ENCODE data around the gene ZC3H7B.

ZC3H7B gene

GRCh38 chr22:41357191-41357590 is 55.9 kb downstream of the ZC3H7B start:
- Histone ChIP-seq H3K36me3 (peaks cover 63% of the 10 kb centered on the region), H3K27ac (no peak overlapping the region), H3K4me3 (ENCODE audit: low read depth in 1 of 2, low read length in 1 of 2) (no peak overlapping the region), H3K27me3 (no peaks in the 10 kb centered on the region), H3K4me1 (ENCODE audit: control insufficient read depth in 1 of 2, insufficient read depth in 1 of 2, low read depth in 1 of 2, low read length in 1 of 2) (no peaks in the 10 kb centered on the region), H3K9me3 (no peaks in the 10 kb centered on the region)
- no peak for TF ChIP-seq CTCF (IDR thresholded peaks at IDR 0.05)

GRCh38 chr22:41358927-41359326 is 57.6 kb downstream of the ZC3H7B start:
- no peak for TF ChIP-seq CTCF (IDR thresholded peaks at IDR 0.05)
- Histone ChIP-seq H3K27me3 (no peaks in the 10 kb centered on the region), H3K4me1 (ENCODE audit: control insufficient read depth in 1 of 2, insufficient read depth in 1 of 2, low read depth in 1 of 2, low read length in 1 of 2) (no peaks in the 10 kb centered on the region), H3K9me3 (no peaks in the 10 kb centered on the region), H3K27ac (no peak overlapping the region), H3K4me3 (ENCODE audit: low read depth in 1 of 2, low read length in 1 of 2) (no peak overlapping the region), H3K36me3 (peaks cover 46% of the 10 kb centered on the region)

GRCh38 chr22:41359376-41359775 is 58.1 kb downstream of the ZC3H7B start:
- no peaks in the 10 kb centered on the region for H3K4me1 ChIP-seq (ENCODE audit: control insufficient read depth in 1 of 2, insufficient read depth in 1 of 2, low read depth in 1 of 2, low read length in 1 of 2)
- H3K27ac ChIP-seq: no peak overlapping the region
- no peaks in the 10 kb centered on the region for H3K9me3 ChIP-seq
- H3K36me3 ChIP-seq: peaks cover 41% of the 10 kb centered on the region
- H3K27me3 ChIP-seq: no peaks in the 10 kb centered on the region
- TF ChIP-seq CTCF (IDR thresholded peaks at IDR 0.05): no peak
- no peak overlapping the region for H3K4me3 ChIP-seq (ENCODE audit: low read depth in 1 of 2, low read length in 1 of 2)

GRCh38 chr22:41360126-41360525 is 58.8 kb downstream of the ZC3H7B start:
- no peak overlapping the region for H3K4me3 ChIP-seq (ENCODE audit: low read depth in 1 of 2, low read length in 1 of 2)
- H3K36me3 ChIP-seq: peaks cover 35% of the 10 kb centered on the region
- no peaks in the 10 kb centered on the region for H3K27me3 ChIP-seq
- no peak for TF ChIP-seq CTCF (IDR thresholded peaks at IDR 0.05)
- no peaks in the 10 kb centered on the region for H3K4me1 ChIP-seq (ENCODE audit: control insufficient read depth in 1 of 2, insufficient read depth in 1 of 2, low read depth in 1 of 2, low read length in 1 of 2)
- no peaks in the 10 kb centered on the region for H3K9me3 ChIP-seq
- H3K27ac ChIP-seq: no peak overlapping the region

- no peak overlapping the region for H3K4me3 ChIP-seq (ENCODE audit: low read depth in 1 of 2, low read length in 1 of 2)
- no peaks in the 10 kb centered on the region for H3K9me3 ChIP-seq
- no peak overlapping the region for H3K27ac ChIP-seq
- H3K36me3 ChIP-seq: peaks cover 18% of the 10 kb centered on the region
- H3K4me1 ChIP-seq (ENCODE audit: control insufficient read depth in 1 of 2, insufficient read depth in 1 of 2, low read depth in 1 of 2, low read length in 1 of 2): peaks cover 3% of the 10 kb centered on the region in 2 experiments
- H3K27me3 ChIP-seq: no peaks in the 10 kb centered on the region
- no peak for TF ChIP-seq CTCF (IDR thresholded peaks at IDR 0.05)
Observed at GRCh38 chr22:41361716-41362310, 60.5 kb downstream of the ZC3H7B start.
